Measurements from ENCODE around the gene LRRC55.

DNA sequence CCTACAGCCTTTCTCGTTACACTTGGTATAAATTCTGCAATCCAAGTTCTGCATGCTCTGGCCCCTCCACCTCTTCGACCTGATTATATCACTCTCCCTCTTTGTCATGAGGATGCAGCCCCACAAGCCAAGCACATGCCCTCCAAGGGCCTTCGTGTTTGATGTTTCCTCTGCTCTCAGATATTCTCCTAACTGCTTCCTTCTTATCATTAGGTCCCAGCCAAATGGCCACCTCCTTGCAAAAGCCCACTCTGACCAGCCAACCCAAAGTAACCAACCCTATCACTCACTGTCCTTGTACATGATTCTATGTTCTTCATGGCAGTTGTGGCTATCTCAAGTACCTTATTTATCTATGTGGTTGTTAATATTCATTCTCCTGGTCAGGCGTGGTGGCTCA, 38.3 kb upstream of the LRRC55 start:
- TF ChIP-seq, protein P1, sequence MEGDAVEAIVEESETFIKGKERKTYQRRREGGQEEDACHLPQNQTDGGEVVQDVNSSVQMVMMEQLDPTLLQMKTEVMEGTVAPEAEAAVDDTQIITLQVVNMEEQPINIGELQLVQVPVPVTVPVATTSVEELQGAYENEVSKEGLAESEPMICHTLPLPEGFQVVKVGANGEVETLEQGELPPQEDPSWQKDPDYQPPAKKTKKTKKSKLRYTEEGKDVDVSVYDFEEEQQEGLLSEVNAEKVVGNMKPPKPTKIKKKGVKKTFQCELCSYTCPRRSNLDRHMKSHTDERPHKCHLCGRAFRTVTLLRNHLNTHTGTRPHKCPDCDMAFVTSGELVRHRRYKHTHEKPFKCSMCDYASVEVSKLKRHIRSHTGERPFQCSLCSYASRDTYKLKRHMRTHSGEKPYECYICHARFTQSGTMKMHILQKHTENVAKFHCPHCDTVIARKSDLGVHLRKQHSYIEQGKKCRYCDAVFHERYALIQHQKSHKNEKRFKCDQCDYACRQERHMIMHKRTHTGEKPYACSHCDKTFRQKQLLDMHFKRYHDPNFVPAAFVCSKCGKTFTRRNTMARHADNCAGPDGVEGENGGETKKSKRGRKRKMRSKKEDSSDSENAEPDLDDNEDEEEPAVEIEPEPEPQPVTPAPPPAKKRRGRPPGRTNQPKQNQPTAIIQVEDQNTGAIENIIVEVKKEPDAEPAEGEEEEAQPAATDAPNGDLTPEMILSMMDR (IDR thresholded peaks at IDR 0.05) = no peak
- TF ChIP-seq EZH2phosphoT487 (IDR thresholded peaks at IDR 0.05) = no peak
- no peak for TF ChIP-seq EZH2 (IDR thresholded peaks at IDR 0.05)

Measured in neural progenitor cell (in vitro differentiated cells).